SU-DHL-6 (cell line): ENCODE results near the gene GPHN.

Experiments
- H2AFZ ChIP-seq: fragments of 200-600 bp; sonication (generic); 2 replicates; pipeline ENCODE4 v1.6.1; 2014; ENCODE audit warnings: low read depth, mild to moderate bottlenecking, moderate library complexity, mixed read lengths, antibody characterized with exemption, low read length; ENCODE audit not compliant: severe bottlenecking
- H3F3A ChIP-seq: fragments of 200-600 bp; shearing (Covaris generic); 2 replicates; pipeline ENCODE4 v1.6.0; 2016; ENCODE audit warnings: antibody characterized with exemption, mild to moderate bottlenecking; ENCODE audit not compliant: insufficient read depth
- H3K27ac ChIP-seq: fragments of 200-600 bp; sonication (generic); 2 replicates; pipeline ENCODE4 v1.5.1; 2016; ENCODE audit warnings: low read depth, mild to moderate bottlenecking, low read length, moderate library complexity, mixed read lengths
- H3K27me3 ChIP-seq: fragments of 200-600 bp; sonication (generic), shearing (Covaris generic); 2 replicates; pipeline ENCODE4 v1.6.0; 2014; ENCODE audit warnings: mild to moderate bottlenecking, low read length
- H3K36me3 ChIP-seq: fragments of 200-600 bp; sonication (generic); 2 replicates; pipeline ENCODE4 v1.6.1; 2014; ENCODE audit warnings: mild to moderate bottlenecking, low read length, mixed read lengths
- H3K4me2 ChIP-seq: fragments of 300-600, 200-600 bp; shearing (Covaris generic), sonication (generic); 2 replicates; pipeline ENCODE4 v1.6.0; 2014; ENCODE audit warnings: low read length, low read depth, mild to moderate bottlenecking; ENCODE audit not compliant: poor library complexity, severe bottlenecking
- H3K4me3 ChIP-seq: fragments of 200-600 bp; sonication (generic); 2 replicates; pipeline ENCODE4 v1.5.1; 2014; ENCODE audit warnings: antibody characterized with exemption, low read length, mild to moderate bottlenecking, mixed read lengths; ENCODE audit not compliant: insufficient read depth, poor library complexity, severe bottlenecking
- H3K79me2 ChIP-seq: fragments of 200-600 bp; sonication (generic); 2 replicates; pipeline ENCODE4 v1.6.1; 2014; ENCODE audit warnings: mild to moderate bottlenecking, low read length, moderate library complexity; ENCODE audit not compliant: insufficient read depth
- H3K9ac ChIP-seq: fragments of 200-600 bp; sonication (generic); 2 replicates; pipeline ENCODE4 v1.7.0; 2014; ENCODE audit warnings: mild to moderate bottlenecking, low read length
- H3K9me2 ChIP-seq: fragments of 200-600 bp; sonication (generic); replicated peaks from 2 replicates; pipeline ENCODE4 v1.6.1; 2014; ENCODE audit warnings: low read length; ENCODE audit not compliant: insufficient read depth
- H3K9me3 ChIP-seq: fragments of 200-600 bp; sonication (generic); 2 replicates; pipeline ENCODE4 v1.6.1; 2014; ENCODE audit warnings: low read length, mixed read lengths; ENCODE audit not compliant: insufficient read depth
- H4K20me1 ChIP-seq: fragments of 200-600 bp; sonication (generic); 2 replicates; pipeline ENCODE4 v1.6.1; 2014; ENCODE audit warnings: low read depth, mild to moderate bottlenecking, antibody characterized with exemption, low read length, moderate library complexity, mixed read lengths
- CTCF ChIP-seq: fragments of 200-600 bp; sonication (generic); IDR thresholded peaks from one replicate; pipeline ENCODE4 v1.5.1; 2017; ENCODE audit warnings: antibody characterized with exemption, mild to moderate bottlenecking, low read length, moderate library complexity; ENCODE audit not compliant: insufficient read depth, poor library complexity, severe bottlenecking
- EZH2phosphoT487 ChIP-seq: fragments of 200-600 bp; sonication (generic), shearing (Covaris generic); conservative IDR thresholded peaks from 2 replicates; pipeline ENCODE4 v1.6.1; 2018; ENCODE audit warnings: mild to moderate bottlenecking, antibody characterized with exemption, low read length, moderate library complexity, mixed read lengths

Gene GPHN

DNA sequence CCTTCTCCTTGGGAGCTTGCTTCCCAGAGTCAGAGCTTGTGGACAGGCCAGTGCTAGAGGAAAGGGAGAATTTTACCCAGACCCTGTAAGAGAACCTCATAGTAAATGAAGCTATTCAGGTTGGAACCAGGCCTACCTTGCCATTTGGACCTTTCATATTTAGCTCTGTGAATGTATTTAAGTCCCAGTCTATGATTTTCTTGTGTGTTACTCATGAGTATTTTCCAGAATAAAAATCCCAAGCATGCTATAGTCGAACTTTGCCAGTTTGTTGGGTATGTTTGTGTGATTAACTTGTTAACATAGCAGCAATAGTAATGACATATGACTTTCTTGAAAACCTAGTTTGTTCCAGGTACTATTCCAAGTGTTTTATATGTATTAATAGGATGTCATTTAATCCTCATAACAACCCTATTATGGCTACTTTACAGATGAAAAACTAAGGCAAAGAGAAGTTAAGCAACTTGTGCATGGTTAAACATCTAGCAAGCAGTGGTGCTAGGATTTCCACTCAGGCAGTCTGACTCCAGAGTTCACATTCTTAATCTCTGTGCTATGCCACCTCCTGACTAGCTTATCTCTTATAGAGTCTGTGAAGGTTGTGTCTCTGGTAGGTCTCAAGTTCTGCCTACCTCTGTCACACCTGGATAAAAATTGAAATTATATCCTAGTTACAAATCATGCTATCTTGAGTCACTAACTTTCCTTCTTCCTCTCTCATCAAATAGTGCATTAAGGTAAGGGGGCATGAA lies 633.4 kb downstream of the GPHN start:
- Histone ChIP-seq H4K20me1 (no peaks in the 10 kb centered on the region), H3K9me2 (no peaks in the 10 kb centered on the region), H3K27ac (no peak overlapping the region), H3K9me3 (no peaks in the 10 kb centered on the region), H3K27me3 (no peaks in the 10 kb centered on the region), H3K36me3 (no peaks in the 10 kb centered on the region), H3F3A (no peaks in the 10 kb centered on the region), H3K9ac (no peak overlapping the region), H3K4me3 (no peak overlapping the region), H2AFZ (no peak overlapping the region), H3K79me2 (no peaks in the 10 kb centered on the region), H3K4me2 (no peak overlapping the region)
- TF ChIP-seq CTCF (no peak), EZH2phosphoT487 (no peak)

DNA sequence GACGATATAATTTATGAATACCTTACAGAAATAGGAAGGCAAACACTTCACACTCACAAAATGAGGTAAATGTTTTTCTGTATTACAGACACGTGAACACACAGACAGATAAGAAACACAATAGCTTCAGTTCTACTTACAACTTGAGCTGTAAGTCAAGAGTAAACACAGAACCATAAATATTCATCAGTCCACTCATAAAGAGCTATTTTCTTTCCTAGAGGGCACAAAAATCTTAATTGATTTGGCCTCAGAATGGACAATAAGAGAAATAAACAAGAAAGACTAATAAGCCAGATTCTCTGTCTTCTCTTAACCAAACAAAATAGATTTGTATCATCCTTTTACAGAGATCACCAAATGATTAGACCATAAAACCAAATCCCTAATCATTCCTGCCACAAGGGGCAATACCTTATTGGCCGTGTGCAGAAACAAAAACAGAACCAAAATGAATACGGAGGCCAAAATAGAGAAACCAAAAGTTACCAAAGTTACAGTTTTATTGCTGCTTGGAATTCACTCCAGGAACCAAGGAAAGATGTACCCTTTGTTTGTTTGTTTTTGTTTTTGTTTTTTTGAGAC lies 643.2 kb downstream of the GPHN start:
- no peak overlapping the region for H3K27ac ChIP-seq
- H3K9ac ChIP-seq = no peak overlapping the region
- TF ChIP-seq EZH2phosphoT487 (no peak), CTCF (no peak)

DNA sequence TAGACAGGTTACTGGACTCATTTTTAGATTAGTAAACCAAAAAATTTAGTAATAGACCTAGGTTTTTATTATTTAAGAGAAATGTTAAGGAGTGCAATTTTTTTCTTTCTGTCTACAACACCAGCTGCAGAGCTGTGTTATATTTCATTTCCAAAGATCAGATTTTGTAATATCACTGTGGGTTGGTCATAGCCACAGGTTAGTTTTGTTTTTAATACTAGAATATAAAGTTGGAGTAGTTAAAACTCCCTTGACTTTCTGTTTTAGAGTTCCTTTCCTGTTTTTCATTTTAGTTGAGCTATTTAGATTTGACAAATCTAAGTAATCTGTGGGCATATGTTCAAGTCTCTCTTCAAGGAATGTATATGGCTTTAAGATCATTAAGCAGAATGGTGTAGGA lies 650.6 kb downstream of the GPHN start:
- Histone ChIP-seq H3K36me3 (no peaks in the 10 kb centered on the region), H4K20me1 (no peaks in the 10 kb centered on the region), H2AFZ (no peak overlapping the region), H3K9me2 (no peaks in the 10 kb centered on the region), H3K27me3 (no peaks in the 10 kb centered on the region), H3F3A (no peaks in the 10 kb centered on the region), H3K4me2 (no peak overlapping the region), H3K27ac (no peak overlapping the region), H3K9me3 (no peaks in the 10 kb centered on the region), H3K79me2 (no peaks in the 10 kb centered on the region), H3K9ac (no peak overlapping the region), H3K4me3 (no peak overlapping the region)
- TF ChIP-seq CTCF = no peak
- no peak for TF ChIP-seq EZH2phosphoT487

More for the DNA sequence above, 643.2 kb downstream of the GPHN start:
- no peaks in the 10 kb centered on the region for H3K9me2 ChIP-seq
- H3K27me3 ChIP-seq = no peaks in the 10 kb centered on the region
- no peak overlapping the region for H3K4me2 ChIP-seq
- no peaks in the 10 kb centered on the region for H4K20me1 ChIP-seq
- H2AFZ ChIP-seq = no peak overlapping the region
- no peaks in the 10 kb centered on the region for H3K79me2 ChIP-seq
- no peak overlapping the region for H3K4me3 ChIP-seq
- H3K36me3 ChIP-seq = no peaks in the 10 kb centered on the region
- H3K9me3 ChIP-seq = no peaks in the 10 kb centered on the region
- H3F3A ChIP-seq = no peaks in the 10 kb centered on the region
